ENCODE measurements around the gene ZMYND10. TPM values are rescaled to one million over a fixed set of nuclear protein-coding genes. Genes with fewer than 3 reads are reported as not detected.
A peak's percentile ranks its signal among the peaks of the same experiment; 100 is the strongest.

ZMYND10 gene
- total RNA-seq, 1 donor from 2014 or later = not detected

DNA sequence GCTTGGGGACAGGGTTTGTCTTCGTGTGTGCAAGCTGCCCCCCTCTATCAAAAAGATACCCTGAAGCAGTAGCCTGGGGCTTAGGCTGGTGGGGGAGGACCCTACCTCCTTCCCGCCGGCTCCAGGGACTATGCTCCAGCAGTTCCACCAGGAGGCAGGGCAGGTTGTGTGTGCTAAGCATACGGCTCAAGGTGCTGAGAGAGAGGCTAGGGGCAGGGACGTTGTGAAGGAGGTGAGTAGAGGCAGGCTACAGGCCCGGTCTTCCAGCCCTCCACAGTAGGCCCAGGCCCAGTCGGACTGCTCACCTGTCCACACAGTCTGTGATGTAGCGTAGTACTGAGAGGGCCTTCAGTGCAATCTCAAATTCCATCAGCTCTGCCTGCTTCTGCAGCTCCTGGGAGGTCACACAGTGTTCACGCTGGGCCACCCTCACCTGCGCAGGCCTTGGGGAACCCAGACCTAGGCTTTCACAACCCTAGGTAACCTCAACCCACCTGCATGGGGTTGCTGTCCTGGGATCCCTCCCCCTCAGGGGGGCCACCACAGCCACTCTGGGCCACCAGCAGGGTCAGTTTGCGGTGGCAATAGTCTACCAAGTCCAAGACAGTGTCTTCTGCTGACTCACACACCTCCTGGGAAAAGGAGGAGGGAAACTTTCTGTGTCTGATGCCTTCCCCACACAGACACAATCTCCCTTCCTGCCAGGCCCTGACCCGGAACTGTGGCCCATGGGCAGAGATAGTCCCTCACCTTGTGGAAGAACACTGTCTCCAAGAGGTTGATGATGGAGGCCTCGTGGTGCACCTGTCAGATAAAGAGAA lies 2.5 kb downstream of the ZMYND10 start:
- H3K4me1 ChIP-seq = peaks cover 20 to 41% of the 10 kb centered on the region in 2 donors
- TF ChIP-seq, protein P1, sequence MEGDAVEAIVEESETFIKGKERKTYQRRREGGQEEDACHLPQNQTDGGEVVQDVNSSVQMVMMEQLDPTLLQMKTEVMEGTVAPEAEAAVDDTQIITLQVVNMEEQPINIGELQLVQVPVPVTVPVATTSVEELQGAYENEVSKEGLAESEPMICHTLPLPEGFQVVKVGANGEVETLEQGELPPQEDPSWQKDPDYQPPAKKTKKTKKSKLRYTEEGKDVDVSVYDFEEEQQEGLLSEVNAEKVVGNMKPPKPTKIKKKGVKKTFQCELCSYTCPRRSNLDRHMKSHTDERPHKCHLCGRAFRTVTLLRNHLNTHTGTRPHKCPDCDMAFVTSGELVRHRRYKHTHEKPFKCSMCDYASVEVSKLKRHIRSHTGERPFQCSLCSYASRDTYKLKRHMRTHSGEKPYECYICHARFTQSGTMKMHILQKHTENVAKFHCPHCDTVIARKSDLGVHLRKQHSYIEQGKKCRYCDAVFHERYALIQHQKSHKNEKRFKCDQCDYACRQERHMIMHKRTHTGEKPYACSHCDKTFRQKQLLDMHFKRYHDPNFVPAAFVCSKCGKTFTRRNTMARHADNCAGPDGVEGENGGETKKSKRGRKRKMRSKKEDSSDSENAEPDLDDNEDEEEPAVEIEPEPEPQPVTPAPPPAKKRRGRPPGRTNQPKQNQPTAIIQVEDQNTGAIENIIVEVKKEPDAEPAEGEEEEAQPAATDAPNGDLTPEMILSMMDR (IDR thresholded peaks at IDR 0.05) = no peak
- intact Hi-C loops (cut with DNase I) = no loop called here
- no peak overlapping the region for H3K4me3 ChIP-seq
- no peak for DNase-seq (ENCODE audit: low spot score in 2 of 2)
- H3K27me3 ChIP-seq = no peaks in the 10 kb centered on the region
- no peak overlapping the region for H3K27ac ChIP-seq
- H3K9me3 ChIP-seq = no peaks in the 10 kb centered on the region
- peaks cover 0 to 6% of the 10 kb centered on the region in 2 donors for H3K36me3 ChIP-seq

DNA sequence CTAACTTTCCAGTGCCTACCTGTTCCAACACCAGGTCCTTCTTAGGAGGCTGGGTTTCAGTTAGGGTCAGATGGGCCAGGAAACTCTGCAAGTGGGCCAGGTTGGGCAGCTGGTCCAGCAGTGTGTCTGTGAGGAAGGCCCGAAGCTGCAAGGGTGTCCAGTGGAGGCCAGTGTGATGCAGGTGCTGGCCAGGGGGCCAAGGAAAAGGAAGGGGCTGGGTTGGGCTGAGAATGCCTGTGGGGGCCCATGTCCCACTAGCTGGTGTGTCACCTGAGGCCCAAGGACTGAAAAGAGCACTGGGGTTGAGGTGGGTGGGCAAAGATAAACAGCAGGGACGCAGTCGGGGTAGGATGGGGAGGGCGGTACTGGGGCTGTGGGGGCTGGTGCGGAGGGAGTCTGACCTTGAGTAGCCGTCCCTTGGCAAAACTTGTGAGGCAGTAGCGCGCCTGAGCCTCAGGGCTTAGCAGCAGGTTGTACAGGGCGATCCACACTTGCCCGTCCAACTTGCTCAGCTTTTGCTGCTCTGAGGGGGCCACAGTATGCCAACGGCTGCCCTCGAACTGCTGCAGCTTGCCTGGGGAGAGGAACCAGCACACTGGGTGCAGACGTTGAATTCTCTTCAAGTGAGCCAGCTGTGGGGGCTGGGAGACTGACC lies 3.4 kb downstream of the ZMYND10 start:
- Histone ChIP-seq H3K27me3 (no peaks in the 10 kb centered on the region), H3K9me3 (no peaks in the 10 kb centered on the region), H3K36me3 (no peaks in the 10 kb centered on the region), H3K4me1 (peaks cover 21 to 45% of the 10 kb centered on the region in 2 donors), H3K27ac (no peak overlapping the region), H3K4me3 (peak overlapping the region in 1 of 2 donors; percentile 96)
- TF ChIP-seq, protein P1 (IDR thresholded peaks at IDR 0.05) = no peak
- intact Hi-C loops (cut with DNase I) = no loop called here
- no peak for DNase-seq (ENCODE audit: low spot score in 2 of 2)

DNA sequence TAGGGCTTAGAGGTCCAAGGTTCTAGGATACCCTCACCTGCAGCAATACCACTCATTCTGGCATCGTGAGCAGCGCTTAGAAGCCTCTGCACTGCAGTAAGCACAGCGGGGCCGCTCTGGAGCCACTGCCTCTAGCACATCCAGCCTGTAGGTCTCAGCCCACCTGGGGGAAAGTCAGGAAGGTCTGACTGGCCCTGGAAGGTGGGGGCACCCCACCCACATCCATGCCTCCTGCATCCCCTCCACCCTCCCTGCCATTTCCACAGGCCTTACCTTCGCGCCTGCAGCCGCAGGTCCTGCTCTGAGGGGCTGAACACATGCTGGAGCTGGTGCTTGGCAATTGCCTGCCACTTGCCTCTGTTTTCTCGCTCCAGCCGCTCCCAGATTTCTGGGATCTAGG lies 4.0 kb downstream of the ZMYND10 start:
- Histone ChIP-seq H3K36me3 (no peaks in the 10 kb centered on the region), H3K4me1 (peaks cover 21 to 45% of the 10 kb centered on the region in 2 donors), H3K9me3 (no peaks in the 10 kb centered on the region), H3K27me3 (no peaks in the 10 kb centered on the region), H3K4me3 (peak overlapping the region in 1 of 2 donors; percentile 96), H3K27ac (peak overlapping the region; percentile 99)
- intact Hi-C loops (cut with DNase I) = no loop called here
- TF ChIP-seq, protein P1 (IDR thresholded peaks at IDR 0.05) = no peak
- no peak for DNase-seq (ENCODE audit: low spot score in 2 of 2)

DNA sequence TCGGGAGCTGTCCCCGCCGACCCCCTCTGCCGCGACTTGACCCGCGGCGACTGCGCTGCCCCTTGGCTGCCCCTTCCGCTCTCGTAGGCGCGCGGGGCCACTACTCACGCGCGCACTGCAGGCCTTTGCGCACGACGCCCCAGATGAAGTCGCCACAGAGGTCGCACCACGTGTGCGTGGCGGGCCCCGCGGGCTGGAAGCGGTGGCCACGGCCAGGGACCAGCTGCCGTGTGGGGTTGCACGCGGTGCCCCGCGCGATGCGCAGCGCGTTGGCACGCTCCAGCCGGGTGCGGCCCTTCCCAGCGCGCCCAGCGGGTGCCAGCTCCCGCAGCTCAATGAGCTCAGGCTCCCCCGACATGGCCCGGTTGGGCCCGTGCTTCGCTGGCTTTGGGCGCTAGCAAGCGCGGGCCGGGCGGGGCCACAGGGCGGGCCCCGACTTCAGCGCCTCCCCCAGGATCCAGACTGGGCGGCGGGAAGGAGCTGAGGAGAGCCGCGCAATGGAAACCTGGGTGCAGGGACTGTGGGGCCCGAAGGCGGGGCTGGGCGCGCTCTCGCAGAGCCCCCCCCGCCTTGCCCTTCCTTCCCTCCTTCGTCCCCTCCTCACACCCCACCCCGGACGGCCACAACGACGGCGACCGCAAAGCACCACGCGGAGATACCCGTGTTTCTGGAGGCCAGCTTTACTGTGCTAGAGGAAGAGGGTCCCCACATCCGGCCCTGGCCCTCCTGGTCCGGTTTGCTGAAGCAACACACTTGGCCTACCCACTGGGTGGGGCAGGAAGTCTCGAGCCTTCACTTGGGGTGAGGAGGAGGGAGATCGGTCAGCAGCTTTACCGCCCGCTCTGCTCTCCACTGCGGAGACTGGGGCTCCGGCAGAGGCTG lies 4.8 kb downstream of the ZMYND10 start, which contains the start of gene RASSF1:
Gene RASSF1, minus strand, starts transcription at position 389 of the 882 bp plus-strand sequence. Its CDS starts 31 bp downstream, at position 358.
- peaks cover 20 to 52% of the 10 kb centered on the region in 2 donors for H3K4me1 ChIP-seq
- TF ChIP-seq, protein P1 (IDR thresholded peaks at IDR 0.05) = no peak
- intact Hi-C loops (cut with DNase I) = no loop called here
- no peaks in the 10 kb centered on the region for H3K9me3 ChIP-seq
- no peaks in the 10 kb centered on the region for H3K36me3 ChIP-seq
- DNase-seq (ENCODE audit: low spot score in 2 of 2) = peak; percentile 58 to 86
- H3K27ac ChIP-seq = peak within 1 kb of the TSS; percentile 99
- no peaks in the 10 kb centered on the region for H3K27me3 ChIP-seq
- peak within 1 kb of the TSS; percentile 68 to 96 for H3K4me3 ChIP-seq

DNA sequence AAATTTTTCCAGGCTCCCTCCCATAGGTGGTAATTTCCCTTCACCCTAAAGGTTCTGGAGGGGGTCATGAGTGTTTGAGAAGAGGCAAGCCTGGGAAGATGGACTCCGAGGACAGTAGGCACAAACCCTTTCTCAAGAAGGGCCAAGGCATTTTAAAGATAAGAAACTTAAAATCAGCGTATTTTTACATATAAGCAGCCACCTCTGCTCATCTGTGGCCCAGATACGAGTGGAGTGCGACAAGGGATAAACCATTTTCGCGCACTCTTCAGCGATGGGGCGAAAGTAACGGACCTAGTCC lies 5.4 kb downstream of the ZMYND10 start:
- H3K36me3 ChIP-seq = no peaks in the 10 kb centered on the region
- TF ChIP-seq, protein P1 (IDR thresholded peaks at IDR 0.05) = no peak
- H3K27me3 ChIP-seq = no peaks in the 10 kb centered on the region
- H3K9me3 ChIP-seq = no peaks in the 10 kb centered on the region
- H3K4me1 ChIP-seq = peaks cover 18 to 52% of the 10 kb centered on the region in 2 donors
- H3K27ac ChIP-seq = peak overlapping the region; percentile 99
- H3K4me3 ChIP-seq = peak overlapping the region; percentile 68 to 96
- DNase-seq (ENCODE audit: low spot score in 2 of 2) = no peak
- intact Hi-C loops (cut with DNase I) = no loop called here

All from ascending aorta (tissue), 2 donors.